Amniotic stem cell (primary cell): ENCODE measurements around the gene PIK3R5.
A peak's percentile ranks its signal among the peaks of the same experiment; 100 is the strongest.
"Not testable (repeated sequence)": the region's sequence is repeated elsewhere in the genome, so short reads cannot be mapped to it uniquely, and the experiment has no call there.

Experiments used
- DNase-seq: peaks from one replicate; lab custom pipeline; 2025; lab: John Stamatoyannopoulos, UW

PIK3R5 gene

GRCh38 chr17:8965394-8966168 is at the start of gene PIK3R5:
PIK3R5 (minus strand) TSS chr17:8965707; CDS start chr17:8911494, 54,213 bp downstream.
- DNase-seq: no peak

GRCh38 chr17:9011001-9011400 is 45.5 kb upstream of the PIK3R5 start:
- DNase-seq: no peak

DNA sequence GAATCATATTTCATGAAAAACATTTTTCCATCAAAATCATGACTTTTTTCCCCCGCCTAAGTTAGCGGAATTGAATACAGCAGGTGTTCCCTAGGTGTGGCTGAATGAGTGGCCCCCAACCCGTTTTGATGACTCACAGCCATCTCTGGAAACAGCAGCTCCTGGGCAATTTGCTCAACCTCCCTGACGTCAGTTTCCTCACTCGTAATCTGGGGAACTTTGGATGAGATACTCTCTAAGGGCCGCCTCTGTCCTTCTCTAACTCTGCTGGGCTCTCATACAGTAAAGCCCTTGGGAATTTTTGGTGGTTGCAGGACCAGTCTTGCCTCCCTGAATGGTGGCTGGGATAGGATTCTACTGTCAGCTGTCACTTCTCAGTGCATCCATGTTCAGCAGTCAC is 44.2 kb upstream of the PIK3R5 start:
- no peak for DNase-seq

DNA sequence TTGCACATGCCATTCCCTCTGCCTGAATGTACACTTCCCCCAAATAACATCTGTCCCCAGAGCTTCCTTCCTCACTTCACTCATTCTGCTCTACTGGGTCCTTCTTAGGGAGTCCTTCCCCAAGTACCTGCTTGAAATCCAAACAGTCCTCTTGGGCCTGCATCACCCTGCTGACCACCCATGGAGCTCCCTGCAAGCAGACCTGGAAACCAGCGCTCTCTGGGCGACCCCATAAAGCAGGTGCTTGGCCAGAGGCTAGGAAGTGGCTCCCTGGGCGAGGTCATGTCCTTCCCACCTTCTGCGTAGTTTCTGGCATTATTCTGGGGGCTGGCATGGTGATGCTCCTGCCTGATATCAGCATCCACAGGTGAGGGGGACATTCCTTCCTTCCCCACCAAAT is 43.6 kb upstream of the PIK3R5 start:
- DNase-seq: no peak

DNA sequence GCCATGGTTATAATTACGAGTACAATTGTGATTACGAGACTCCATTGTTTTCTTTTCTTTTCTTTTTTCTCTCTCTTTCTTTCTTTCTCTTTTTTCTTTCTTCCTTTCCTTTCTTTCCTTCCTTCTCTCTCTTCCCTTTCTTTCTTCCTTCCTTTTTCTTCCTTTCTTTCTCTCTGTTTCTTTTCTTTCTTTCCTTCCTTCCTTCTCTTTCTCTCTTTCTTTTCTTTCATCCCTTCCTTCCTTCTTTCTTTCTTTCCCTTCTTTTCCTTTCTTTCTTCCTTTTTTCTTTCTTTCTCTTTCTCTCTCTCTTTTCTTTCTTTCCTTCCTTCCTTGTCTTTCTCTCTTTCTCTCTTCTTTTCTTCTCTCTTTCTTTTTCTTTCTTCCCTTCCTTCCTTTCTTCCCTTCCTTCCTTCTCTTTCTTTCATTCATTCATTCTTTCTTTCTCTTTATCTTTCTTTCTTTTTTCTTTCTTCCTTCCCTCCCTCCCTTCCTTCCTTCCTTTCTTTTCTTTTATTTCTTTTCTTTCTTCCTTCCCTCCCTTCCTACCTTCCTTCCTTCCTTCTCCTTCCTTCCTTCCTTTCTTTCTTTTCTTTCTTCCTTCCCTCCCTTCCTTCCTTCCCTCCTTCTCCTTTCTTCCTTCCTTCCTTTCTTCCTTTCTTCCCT is 41.7 kb upstream of the PIK3R5 start:
- DNase-seq: no peak

DNA sequence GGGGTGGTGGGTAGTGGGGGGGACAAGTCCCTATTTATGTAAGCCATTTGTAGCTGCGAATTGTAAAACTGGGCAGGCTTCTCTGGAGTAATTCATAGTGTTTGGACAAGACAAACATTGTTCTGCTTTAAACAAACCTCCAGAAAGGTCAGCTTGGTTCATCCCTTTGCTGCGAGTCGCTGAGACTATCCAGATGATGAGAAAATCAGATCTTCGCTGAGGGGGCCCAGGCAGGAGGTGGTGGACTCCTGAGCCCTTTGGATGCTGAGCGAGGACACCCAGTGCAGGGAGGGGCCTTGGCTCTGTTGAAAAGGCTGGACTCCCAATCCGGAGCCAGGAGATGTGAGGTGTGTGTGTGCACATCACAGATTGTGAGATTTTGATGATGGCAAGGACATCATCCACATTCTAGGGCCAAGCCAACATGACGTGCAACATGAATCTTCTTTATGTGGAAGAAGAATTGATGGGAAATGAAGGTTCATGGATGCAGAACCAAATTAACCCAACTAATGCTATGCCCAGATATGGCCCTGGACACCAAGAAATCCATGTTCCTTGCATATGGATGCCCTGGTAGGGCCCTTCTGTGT is 40.8 kb upstream of the PIK3R5 start:
- no peak for DNase-seq

DNA sequence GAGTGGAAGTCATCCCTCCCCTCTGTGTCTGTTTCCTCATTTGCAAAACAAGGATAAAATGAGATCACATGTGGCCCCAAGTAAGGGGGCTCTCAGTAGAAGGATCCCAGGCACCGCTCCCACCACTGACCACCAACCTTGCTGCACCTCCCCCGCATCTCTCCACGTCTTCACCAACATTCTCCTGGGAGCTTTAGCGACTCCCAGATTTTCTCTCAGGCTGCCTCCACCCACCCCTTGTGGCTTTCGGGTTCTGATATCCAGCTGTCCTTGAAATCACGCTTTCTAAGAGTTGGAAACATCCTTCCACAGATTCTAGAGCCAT is 39.4 kb upstream of the PIK3R5 start:
- no peak for DNase-seq

GRCh38 chr17:9004132-9004960 is 38.8 kb upstream of the PIK3R5 start:
- DNase-seq: no peak

GRCh38 chr17:9003355-9004131 is 38.0 kb upstream of the PIK3R5 start:
- no peak for DNase-seq

- DNase-seq: no peak
These were observed 37.3 kb upstream of the PIK3R5 start for GRCh38 chr17:9002606-9003354.

GRCh38 chr17:9002227-9002605 is 36.7 kb upstream of the PIK3R5 start:
- DNase-seq: no peak

DNA sequence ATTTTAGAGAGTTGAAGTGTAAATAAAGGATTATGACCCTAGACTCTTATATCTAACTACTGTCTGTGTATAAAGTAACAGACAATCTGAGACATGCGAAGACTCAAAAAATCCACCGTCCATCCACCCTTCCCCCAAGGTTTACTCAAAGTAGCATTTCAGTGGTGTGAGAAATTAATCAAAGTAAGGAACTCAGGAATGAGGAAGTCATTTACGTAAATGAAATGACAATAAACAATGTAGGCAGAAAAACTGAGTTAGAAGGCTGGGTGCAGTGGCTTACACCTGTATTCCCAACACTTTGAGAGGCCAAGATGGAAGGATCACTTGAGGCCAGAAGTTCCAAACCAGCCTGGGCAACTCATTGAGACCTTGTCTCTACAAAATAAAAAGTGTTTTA is 36.1 kb upstream of the PIK3R5 start:
- no peak for DNase-seq

GRCh38 chr17:8997994-8998628 is 32.6 kb upstream of the PIK3R5 start:
- no peak for DNase-seq

DNA sequence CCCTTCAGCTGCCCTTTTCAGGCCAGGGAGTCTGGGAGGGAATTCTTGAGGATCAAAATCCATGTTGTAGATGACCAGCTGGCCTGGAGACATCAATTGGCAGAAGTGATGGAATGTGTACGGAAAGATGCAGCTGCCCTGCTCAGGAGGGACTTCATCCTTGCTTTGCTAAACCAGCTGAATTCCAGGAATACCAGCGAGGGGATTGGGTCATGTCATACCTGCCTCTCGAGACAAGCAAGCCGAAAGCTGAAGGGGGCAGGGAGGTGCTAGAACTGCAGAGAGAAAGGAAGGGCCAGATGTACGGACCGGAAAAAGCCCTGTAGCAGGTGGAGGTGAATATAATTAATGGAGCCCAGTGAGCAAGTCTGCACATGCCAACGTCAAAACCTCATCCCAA is 30.2 kb upstream of the PIK3R5 start:
- DNase-seq: no peak

- peak; percentile 5 for DNase-seq
These were observed 28.8 kb upstream of the PIK3R5 start for GRCh38 chr17:8994319-8994718.

- DNase-seq: peak; percentile 58
These were observed 26.2 kb upstream of the PIK3R5 start for GRCh38 chr17:8991514-8992285.

- not testable (repeated sequence) for DNase-seq
These were observed 22.9 kb upstream of the PIK3R5 start for GRCh38 chr17:8988263-8988935.

- DNase-seq: no peak
These were observed 20.8 kb upstream of the PIK3R5 start for GRCh38 chr17:8986295-8986694.

- no peak for DNase-seq
These were observed 19.7 kb upstream of the PIK3R5 start for GRCh38 chr17:8985054-8985701.
